ENCODE results near the gene MAP3K20.
"Not testable (repeated sequence)": the region's sequence is repeated elsewhere in the genome, so short reads cannot be mapped to it uniquely, and the experiment has no call there.

DNA sequence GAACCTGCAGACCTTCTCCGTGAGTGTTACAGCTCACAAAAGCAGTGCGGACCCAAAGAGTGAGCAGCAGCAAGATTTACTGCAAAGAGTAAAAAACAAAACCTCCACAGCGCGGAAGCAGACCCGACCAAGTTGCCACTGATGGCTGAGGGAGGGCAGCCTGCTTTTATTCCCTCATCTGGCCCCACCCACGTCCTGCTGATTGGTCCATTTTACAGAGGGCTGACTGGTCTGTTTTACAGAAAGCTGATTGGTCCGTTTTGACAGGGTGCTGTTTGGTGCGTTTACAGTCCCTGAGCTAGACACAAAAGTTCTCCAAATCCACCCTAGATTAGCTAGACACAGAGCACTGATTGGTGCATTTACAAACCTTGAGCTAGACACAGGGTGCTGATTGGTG is 206.3 kb downstream of the MAP3K20 start:
- TF ChIP-seq CHD2 (IDR thresholded peaks at IDR 0.05; ENCODE audit: borderline replicate concordance, low read depth, low read length); FOXK2 (IDR thresholded peaks at IDR 0.05); EZH2 (IDR thresholded peaks at IDR 0.05; ENCODE audit: borderline replicate concordance, control insufficient read depth, low read depth, low read length); POLR2A (IDR thresholded peaks at IDR 0.05; ENCODE audit: low read depth, low read length): not testable (repeated sequence)
- TF ChIP-seq, protein P1, sequence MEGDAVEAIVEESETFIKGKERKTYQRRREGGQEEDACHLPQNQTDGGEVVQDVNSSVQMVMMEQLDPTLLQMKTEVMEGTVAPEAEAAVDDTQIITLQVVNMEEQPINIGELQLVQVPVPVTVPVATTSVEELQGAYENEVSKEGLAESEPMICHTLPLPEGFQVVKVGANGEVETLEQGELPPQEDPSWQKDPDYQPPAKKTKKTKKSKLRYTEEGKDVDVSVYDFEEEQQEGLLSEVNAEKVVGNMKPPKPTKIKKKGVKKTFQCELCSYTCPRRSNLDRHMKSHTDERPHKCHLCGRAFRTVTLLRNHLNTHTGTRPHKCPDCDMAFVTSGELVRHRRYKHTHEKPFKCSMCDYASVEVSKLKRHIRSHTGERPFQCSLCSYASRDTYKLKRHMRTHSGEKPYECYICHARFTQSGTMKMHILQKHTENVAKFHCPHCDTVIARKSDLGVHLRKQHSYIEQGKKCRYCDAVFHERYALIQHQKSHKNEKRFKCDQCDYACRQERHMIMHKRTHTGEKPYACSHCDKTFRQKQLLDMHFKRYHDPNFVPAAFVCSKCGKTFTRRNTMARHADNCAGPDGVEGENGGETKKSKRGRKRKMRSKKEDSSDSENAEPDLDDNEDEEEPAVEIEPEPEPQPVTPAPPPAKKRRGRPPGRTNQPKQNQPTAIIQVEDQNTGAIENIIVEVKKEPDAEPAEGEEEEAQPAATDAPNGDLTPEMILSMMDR (IDR thresholded peaks at IDR 0.05 in 2 of 3, conservative IDR thresholded peaks at IDR 0.05 in 1 of 3; ENCODE audit: control insufficient read depth in 2 of 3, extremely low read depth in 1 of 3, insufficient read depth in 1 of 3, low read depth in 3 of 3, low read length in 3 of 3), result not testable (repeated sequence)
